Measurements from ENCODE around the gene TNIP3.
"Not testable (repeated sequence)": the region's sequence is repeated elsewhere in the genome, so short reads cannot be mapped to it uniquely, and the experiment has no call there.

Gene TNIP3

GRCh38 chr4:121176082-121176934 lies 12.2 kb upstream of the TNIP3 start:
- DNase-seq, result no peak

- not testable (repeated sequence) for DNase-seq
Observed at GRCh38 chr4:121171477-121171876, 7.4 kb upstream of the TNIP3 start.

- no peak for DNase-seq
Observed at GRCh38 chr4:121168446-121169281, 4.5 kb upstream of the TNIP3 start.

GRCh38 chr4:121166976-121167375 lies 2.9 kb upstream of the TNIP3 start:
- DNase-seq, result no peak

- DNase-seq, result no peak
Observed at GRCh38 chr4:121165206-121165605, 1.1 kb upstream of the TNIP3 start.

- DNase-seq, result peak; percentile 26
Observed at GRCh38 chr4:121156822-121157769, 7.0 kb downstream of the TNIP3 start.

- DNase-seq, result no peak
Observed at GRCh38 chr4:121155893-121156292, 8.2 kb downstream of the TNIP3 start.

GRCh38 chr4:121154103-121154515 lies 10.0 kb downstream of the TNIP3 start:
- DNase-seq, result no peak

GRCh38 chr4:121151942-121152341 lies 12.2 kb downstream of the TNIP3 start:
- DNase-seq, result no peak

- no peak for DNase-seq
Observed at GRCh38 chr4:121150486-121150885, 13.6 kb downstream of the TNIP3 start.

GRCh38 chr4:121150003-121150402 lies 14.1 kb downstream of the TNIP3 start:
- DNase-seq, result no peak

- DNase-seq, result no peak
Observed at GRCh38 chr4:121148621-121149020, 15.5 kb downstream of the TNIP3 start.

- DNase-seq, result no peak
Observed at GRCh38 chr4:121148000-121148399, 16.1 kb downstream of the TNIP3 start.

- DNase-seq, result no peak
Observed at GRCh38 chr4:121146530-121146929, 17.6 kb downstream of the TNIP3 start.

GRCh38 chr4:121145430-121145829 lies 18.7 kb downstream of the TNIP3 start:
- DNase-seq, result no peak

GRCh38 chr4:121144021-121144420 lies 20.1 kb downstream of the TNIP3 start:
- DNase-seq, result no peak

- DNase-seq, result no peak
Observed at GRCh38 chr4:121143131-121143530, 21.0 kb downstream of the TNIP3 start.

GRCh38 chr4:121140716-121141460 lies 23.2 kb downstream of the TNIP3 start:
- no peak for DNase-seq

- no peak for DNase-seq
Observed at GRCh38 chr4:121139533-121140222, 24.4 kb downstream of the TNIP3 start.

- peak; percentile 27 for DNase-seq
Observed at GRCh38 chr4:121138039-121138825, 25.9 kb downstream of the TNIP3 start.

- no peak for DNase-seq
Observed at GRCh38 chr4:121130326-121130660, 33.8 kb downstream of the TNIP3 start.
